GM18498 (cell line): ENCODE data around the gene CYP4F11.
"Not testable (repeated sequence)": the region's sequence is repeated elsewhere in the genome, so short reads cannot be mapped to it uniquely, and the experiment has no call there.

ENCODE experiments used
- ATAC-seq: cut with Tn5 transposase; IDR thresholded peaks from one replicate; pipeline ENCODE4 v1.9.1; 2021; ENCODE audit warnings: mild to moderate bottlenecking, moderate library complexity; ENCODE audit not compliant: unreplicated experiment

The CYP4F11 gene, protein sequence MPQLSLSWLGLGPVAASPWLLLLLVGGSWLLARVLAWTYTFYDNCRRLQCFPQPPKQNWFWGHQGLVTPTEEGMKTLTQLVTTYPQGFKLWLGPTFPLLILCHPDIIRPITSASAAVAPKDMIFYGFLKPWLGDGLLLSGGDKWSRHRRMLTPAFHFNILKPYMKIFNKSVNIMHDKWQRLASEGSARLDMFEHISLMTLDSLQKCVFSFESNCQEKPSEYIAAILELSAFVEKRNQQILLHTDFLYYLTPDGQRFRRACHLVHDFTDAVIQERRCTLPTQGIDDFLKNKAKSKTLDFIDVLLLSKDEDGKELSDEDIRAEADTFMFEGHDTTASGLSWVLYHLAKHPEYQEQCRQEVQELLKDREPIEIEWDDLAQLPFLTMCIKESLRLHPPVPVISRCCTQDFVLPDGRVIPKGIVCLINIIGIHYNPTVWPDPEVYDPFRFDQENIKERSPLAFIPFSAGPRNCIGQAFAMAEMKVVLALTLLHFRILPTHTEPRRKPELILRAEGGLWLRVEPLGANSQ

DNA sequence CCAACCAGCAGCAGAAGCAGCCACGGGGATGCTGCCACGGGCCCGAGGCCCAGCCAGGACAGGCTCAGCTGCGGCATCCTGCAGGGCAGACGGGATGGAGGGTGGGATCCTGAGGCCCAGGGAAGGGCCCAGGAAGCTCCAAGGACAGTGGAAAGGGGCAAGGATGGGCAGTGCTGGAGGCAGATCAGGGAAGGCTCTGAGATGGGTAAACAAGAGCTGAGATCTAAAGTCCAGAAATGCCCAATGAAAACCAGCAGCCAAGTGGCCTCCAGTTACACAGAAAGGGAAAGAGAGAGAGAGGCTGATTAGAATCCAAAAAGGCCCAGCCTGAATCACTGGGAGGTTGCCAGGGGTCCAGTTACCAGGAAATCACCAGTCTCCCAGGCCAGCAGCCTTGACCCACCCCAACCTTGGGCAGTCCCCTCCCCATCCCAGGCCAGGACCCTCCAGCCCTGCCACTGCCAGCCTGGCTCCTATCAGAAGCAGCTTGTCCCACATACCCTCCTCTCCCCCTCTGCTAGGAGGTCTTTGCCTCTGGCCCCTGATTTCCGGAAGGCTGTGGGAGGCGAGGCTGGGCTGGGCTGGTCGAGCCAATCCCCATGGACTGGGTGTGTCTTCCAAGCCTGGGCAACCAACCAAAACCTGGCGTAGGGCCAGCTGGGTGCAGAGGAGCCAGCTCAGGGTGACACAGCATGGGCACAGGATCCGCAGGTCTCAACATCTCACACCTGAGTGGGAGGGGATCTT lies at the start of gene CYP4F11:
Gene CYP4F11, minus strand, starts transcription at position 198 of the 747 bp plus-strand sequence. Its CDS starts 121 bp downstream, at position 77.
- ATAC-seq, result no peak

DNA sequence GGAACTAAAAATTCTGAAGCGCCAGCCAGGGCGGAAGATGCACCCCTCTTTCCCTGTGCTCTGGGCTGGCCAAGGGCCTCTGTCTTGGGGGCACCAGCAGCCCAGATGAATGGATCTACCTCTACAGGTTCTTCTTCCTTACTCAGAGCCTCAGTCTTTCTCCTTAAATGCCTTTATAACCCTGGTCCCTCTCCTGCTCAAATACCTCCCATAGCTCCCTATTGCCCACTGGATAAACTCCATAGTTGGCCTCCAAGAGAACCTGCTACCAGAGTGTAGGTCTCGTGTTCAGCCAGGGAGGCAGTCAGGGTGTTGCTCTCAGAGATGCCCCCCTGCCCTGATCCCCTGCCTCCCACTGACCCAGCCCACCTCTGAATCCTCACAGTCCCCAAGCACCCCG lies 45.0 kb upstream of the CYP4F11 start:
- ATAC-seq, result no peak

DNA sequence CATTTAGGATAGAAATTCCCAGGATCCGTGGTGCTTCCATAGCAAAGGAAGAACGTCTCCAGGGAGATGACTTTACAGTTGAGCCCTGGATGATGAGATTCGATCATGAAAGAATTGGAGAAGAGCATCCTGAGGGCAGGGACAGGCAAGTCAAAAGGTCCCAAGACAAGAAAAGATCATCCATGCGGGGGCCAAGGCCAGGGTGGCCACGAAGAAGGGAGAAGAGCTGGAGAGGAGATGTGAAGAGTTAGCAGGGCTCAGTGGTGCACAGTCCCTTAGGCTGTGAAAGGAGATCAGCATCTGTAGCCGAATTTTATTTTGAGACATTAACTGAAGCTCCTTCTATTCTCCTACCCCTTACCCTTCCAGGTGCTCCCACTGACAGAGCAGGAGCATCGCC lies 43.4 kb upstream of the CYP4F11 start:
- no peak for ATAC-seq

DNA sequence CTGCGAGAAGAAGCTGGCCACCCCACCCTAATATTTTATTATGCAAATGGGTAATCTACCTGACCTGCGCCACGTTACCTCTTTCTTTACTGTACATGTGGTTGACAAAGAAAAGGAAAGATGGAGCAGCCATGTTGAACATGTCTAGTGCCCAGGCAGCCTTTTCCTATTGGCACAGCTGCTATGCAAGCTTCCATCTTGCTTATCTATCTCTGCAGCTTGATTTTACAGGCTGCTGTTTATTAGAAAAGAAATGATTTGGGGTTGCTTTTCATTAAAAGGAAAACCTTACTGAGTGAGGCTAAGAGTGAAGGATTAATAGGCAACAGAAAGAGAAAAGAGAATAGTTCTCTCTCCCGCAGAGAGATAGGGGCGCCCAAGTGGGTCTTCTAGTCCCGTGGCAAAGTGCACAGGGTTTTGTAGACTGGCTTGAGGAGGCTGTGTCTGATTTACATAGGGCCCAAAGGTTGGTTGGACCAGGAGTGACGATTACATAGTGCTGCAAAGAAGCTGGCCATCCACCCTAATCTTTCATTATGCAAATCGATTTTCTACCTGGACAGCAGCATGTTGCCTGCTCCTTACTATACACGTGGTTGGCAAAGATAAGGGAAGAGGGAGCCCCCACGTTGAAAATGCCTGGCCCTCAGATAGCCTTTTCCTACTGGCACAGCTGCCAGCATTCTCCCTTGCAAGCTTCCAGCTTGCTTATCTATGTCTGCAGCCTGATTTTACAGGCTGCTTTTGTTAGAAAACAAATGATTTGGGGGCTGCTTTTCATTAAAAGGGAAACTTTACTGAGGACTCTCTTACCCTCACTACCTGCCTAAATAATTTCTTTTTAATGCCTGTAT lies 42.7 kb upstream of the CYP4F11 start:
- ATAC-seq, result no peak

DNA sequence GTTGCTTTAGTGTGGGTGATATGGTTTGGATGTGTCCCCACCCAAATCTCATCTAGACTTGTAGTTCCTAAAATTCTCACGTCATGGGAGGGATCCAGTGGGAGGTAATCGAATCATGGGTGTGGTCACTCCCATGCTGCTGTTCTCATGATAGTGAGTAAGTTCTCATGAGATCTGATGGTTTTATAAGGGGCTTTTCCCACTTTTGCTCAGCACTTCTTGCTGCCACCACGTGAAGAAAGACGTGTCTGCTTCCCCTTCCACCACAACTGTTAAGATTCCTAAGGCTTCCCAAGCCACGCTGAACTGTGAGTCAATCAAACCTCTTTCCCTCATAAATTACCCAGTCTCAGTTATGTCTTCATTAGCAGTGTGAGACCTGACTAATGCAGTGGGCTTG lies 40.5 kb upstream of the CYP4F11 start:
- no peak for ATAC-seq

DNA sequence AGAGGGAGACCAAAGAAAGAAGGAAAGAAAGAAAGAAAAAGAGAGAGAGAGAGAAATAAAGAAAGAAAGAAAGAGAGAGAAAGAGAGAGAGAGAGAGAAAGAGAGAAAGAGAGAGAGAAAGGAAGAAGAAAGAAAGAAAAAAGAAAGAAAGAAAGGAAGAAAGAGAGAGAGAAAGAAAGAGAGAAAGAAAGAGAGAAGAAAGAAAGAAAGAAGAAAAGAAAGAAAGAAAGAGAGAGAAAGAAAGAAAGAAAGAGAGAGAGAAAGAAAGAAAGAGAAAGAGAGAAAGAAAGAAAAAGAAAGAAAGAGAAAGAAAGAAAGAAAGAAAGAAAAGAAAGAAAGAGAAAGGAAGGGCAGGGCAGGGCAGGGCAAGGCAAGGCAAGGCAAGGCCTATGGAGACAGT lies 37.7 kb upstream of the CYP4F11 start:
- not testable (repeated sequence) for ATAC-seq

DNA sequence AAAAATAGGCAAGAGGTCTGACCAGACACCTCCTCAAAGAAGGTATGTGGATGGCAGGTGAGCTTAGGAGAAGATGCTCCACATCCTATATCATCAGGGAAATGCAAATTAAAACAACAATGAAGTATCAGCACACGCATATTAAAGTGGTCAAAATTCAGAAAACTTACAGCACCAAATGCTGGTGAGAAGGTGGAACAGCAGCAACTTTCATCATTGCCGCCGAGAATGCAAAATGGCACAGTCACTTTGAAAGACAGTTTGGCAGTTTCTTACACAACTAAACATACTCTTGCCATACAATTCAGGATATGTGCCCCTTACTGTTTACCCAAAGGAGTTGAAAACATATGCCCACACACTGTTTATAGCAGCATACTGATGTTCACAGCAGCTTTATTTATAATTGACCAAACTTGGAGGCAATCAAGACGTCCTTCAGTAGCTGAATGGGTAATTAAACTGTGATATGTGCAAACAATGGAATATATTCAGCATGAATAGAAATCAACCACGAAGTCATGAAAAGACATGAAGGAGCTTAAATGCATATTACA lies 37.0 kb upstream of the CYP4F11 start:
- ATAC-seq, result no peak

DNA sequence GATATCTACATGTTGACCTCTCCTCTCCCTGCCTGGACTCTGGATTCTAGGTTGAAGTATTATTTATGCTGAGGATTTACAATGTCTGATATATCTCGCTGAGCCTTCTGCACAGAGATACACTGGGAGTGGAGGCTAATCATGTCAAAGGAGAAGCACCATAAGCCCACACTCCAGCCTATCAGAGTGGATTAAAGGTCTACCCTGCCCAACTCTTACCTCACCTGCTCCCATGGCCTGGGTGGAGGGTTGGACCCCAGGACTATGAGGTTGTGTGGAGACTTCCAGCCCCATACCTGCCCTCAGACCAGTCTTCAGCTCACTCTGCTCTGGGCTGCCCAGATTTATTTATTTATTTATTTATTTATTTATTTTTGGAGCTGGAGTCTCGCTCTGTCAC lies 29.9 kb upstream of the CYP4F11 start:
- no peak for ATAC-seq

DNA sequence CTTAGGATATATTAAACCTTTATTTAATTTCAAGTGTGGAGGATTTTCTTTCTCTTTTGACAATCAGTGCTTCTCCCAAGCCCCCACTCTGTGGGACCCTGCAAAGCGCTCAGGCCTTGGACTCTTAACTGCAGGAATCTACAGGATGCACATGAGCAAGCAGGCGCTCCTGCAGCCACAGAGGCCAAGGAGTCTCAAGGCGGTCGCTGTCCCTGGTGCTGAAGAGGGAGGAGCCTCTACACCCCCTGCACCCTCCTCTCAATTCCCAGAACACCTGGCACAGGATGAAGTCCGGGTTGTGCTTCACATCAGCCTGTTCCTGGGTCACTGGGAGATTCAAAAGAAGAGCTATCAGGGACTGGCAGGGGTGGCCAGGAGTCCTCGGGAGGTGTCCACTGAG lies 28.0 kb upstream of the CYP4F11 start:
- ATAC-seq, result no peak

DNA sequence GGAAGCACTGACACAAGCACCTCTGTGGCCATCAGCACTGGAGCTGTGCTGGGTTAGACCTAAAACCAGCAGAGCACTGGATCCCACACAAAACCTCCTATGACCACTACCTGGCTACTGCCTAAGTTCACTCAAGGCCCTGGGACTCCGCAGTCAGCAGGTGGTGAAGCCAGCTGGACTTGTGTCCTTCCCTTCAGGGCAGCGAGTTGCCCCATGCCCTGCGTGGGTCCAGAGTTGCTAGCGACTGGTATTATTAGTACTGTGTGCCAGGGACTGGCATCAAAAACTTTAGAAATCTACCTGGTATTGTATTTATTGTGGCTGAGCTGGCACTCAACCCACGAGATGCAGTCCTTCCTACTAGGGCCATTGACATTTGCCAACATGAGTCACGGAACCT lies 20.5 kb upstream of the CYP4F11 start:
- no peak for ATAC-seq

DNA sequence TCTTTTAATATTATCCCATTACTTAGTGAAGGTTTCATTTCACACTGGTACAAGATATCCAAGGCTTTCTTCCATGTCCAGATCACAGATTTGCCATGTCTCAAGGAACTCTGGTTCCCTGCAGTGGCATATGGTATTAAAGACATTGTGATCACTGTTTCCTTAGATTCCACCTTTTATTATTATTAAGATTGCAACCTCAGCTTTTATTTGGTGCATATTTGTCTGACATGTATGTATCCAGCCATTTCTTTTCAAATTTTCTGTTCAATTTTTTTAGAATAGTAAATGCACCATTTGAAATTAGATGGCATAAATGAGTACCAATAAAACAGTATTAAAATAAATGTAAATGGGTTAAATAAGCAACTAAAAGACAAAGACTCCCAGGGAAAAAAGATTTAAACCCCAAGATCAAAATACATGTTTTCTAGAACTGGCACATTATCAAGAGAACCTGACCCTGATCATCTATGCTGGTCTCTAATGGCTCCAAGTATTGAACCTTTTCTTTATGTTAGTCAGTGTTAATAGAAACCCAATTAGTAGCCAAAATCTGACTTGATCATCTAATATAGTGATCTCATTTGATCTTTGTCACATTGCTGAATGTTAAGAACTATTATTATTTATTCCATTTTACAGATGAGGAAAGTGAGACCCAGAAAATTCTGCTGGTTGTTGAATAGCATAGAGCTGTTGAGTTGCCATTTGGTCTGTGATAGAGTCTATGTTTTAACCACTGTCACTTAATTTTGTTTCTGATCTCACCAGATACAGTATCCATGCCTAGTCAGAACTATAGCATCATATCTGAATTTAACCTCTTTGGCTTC lies 14.1 kb upstream of the CYP4F11 start, which contains the start of gene OR10H4:
Gene OR10H4, plus strand, starts transcription at position 786 of the 836 bp plus-strand sequence. Its CDS starts 0 bp downstream, at position 786.
- ATAC-seq, result no peak

DNA sequence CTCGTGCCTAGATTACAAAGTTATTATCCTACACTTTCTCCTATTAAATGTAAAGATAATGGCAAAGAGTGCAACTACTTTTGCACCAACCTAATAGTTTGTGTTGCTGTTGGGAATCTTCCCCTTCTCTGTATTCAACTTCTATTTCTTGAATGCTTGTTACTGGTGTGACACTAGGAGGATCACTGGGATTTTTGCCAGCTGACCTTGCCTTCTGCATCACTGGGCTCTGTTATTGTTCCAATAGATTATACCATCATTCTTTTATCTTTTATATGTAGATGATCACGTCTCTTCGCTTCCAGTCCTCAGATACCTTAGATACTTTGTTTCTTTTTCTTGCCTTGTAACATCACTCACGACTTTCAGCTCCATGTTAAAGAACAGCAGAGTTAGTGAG lies 11.0 kb upstream of the CYP4F11 start:
- ATAC-seq, result no peak

DNA sequence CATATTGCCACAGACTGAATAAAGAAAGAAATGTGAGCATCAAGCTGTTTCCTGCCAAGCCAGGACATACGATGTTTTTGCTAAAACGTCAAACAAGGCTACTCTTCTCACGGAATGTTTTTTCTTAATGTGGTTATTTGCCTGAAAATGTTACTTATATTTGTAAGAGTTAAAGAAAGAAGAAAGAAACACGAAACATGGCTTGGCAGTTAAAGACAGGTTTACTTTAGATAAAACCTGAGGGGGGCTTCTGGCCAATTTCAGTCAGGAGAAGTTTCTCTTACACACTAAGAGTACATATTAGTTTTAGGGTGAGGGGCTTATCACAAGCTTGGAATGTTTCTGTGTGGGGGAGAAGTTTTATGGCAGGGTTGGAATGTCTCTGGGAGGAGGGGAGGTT lies 10.1 kb upstream of the CYP4F11 start:
- ATAC-seq, result no peak

DNA sequence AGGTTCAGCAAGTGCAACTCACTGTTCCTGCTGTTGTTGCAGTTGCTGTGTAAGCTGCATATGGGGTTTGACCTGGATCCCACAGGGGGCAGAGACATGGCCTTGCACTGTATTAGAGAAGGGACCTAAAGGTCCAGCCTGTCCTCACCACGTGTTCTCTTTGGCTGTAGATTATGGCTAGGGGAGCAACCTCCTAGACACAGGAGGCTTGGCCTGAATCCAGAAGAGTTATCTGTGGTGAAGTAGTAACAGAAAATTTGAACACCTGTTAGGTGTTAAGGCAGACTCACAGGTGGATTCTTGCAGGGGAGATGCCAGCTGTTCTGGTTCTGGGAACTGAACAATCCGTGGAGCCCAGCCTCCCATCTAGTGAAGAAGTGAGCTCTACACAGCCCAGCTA lies 3.4 kb upstream of the CYP4F11 start:
- ATAC-seq, result no peak

DNA sequence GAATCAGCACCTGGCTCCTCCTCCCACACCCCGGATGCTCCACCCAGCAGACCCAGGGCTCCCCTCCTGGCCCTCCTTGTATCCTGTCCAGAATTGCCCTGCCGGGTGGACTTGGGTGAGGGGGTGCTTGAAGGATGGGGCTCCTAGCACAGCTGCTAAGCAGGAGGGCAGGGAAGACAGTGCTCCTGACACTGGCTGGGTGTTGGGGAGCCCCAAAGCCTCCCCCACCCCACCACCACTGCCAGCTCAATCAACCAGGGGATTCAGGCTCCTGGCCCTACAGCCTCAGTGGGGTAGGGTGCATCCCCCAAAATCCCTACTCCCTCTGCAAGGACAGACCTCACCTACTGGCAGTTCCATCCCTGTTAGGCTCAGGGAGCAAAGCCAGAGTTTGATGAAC lies 2.6 kb upstream of the CYP4F11 start:
- no peak for ATAC-seq

DNA sequence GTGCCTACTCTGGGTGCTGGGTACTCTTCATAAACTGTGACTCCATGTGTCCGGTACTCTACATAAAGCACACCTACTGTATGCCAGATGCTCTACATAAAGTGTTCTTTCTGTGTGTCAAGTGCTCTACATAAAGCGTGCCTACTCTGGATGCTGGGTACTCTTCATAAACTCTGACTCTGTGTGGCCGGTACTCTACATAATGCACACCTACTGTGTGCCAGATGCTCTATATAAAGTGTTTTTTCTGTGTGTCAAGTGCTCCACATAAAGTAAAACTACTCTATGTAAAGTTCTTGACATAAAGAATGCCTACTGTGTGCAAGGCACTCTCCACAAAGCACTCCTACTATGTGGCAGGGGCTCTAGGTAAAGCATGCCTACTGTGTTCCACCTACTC lies 1.8 kb upstream of the CYP4F11 start:
- no peak for ATAC-seq

DNA sequence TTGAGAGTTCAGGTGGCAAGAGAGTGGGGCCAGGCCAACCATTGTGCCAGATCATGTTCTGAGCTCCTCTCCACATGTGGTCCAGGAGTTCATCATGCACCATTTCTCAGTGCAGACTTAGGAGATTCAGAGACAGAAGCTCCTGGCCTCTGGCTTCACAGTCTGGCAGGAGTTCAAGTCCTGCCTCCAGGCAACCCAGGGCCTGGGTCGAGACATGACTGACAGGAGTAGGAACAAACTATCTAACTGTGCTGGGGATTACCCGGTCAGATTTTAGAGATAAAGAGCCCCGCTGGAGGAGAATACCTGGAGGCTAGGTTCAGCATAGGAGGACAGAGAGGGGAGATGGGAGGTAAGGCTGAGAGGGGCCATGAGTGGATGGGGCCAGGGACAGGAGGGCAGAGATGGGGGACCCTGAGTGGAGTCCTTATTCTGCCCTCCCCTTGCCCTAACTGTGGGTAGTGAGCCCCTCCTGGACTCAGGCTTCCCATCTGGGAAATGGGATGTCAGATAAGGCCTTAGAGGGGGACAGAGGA lies 906 bp upstream of the CYP4F11 start:
- ATAC-seq, result no peak

DNA sequence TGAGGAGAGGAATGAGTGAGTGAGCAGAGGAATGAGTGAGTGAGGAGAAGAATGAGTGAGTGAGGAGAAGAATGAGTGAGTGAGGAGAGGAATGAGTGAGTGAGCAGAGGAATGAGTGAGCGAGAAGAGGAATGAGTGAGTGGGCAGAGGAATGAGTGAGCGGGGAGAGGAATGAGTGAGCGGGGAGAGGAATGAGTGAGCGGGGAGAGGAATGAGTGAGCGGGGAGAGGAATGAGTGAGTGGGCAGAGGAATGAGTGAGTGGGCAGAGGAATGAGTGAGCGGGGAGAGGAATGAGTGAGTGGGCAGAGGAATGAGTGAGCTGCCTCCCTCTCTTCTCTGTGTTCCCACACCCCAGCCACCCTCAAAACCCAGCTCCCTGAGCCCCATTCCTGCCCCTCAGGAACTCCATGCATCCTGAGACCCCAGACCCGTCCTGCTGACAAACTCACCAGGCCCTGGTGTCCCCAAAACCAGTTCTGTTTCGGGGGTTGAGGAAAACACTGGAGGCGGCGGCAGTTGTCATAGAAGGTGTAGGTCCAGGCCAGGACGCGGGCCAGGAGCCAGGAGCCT lies 483 bp downstream of the CYP4F11 start:
- not testable (repeated sequence) for ATAC-seq

DNA sequence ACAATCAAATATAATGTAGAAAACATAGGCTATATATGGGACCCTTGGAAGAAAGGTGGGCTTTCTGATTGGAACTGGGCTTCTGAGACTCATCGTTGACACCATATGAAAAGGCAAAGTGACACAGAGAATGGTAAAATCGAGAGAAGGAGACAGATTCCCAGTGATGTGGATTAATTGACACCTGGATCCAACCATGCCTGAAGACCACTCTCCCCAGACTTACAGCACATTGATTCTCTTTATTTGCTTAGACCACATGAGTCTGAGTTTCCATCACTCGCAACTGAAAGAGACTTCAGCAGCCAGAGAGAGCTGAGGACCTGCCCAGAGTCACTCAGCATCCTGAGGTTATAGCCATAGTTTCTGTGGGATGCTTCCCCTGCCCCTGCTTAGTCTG lies 6.0 kb downstream of the CYP4F11 start:
- no peak for ATAC-seq
